ENCODE measurements around the gene PTPRM.

GRCh38 chr18:8073167-8073566, 506.1 kb downstream of the PTPRM start:
- TF ChIP-seq POLR2AphosphoS5 (IDR thresholded peaks at IDR 0.05; ENCODE audit: low read depth, low read length) = no peak
- no peak for TF ChIP-seq POLR2A (IDR thresholded peaks at IDR 0.05; ENCODE audit: low read depth, low read length)
- TF ChIP-seq TAF1 (IDR thresholded peaks at IDR 0.05; ENCODE audit: low read depth, low read length) = no peak

Data from GM12891 (cell line).